ENCODE measurements around the gene CLIC4.
"Not testable (repeated sequence)": the region's sequence is repeated elsewhere in the genome, so short reads cannot be mapped to it uniquely, and the experiment has no call there.

Gene CLIC4

DNA sequence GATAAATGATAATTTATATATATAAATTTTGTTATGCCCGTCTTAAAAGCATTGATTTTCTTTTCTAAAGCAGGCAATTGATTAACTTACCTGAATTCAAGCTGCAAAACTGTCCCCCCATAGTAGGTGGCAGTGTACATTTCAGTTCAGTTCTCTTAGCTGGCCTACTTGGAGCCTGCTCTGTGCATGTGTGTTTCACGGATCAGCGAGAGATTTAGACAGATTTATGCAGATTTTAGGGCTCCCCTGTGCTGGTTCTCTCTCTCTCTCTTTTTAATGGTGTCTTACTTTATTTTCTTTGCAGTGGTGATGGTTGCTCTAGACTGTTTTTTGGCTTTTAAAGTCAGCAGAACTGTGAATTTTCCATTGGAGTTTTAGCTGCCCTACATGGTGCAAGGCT, 30.7 kb downstream of the CLIC4 start:
- no peak for DNase-seq

DNA sequence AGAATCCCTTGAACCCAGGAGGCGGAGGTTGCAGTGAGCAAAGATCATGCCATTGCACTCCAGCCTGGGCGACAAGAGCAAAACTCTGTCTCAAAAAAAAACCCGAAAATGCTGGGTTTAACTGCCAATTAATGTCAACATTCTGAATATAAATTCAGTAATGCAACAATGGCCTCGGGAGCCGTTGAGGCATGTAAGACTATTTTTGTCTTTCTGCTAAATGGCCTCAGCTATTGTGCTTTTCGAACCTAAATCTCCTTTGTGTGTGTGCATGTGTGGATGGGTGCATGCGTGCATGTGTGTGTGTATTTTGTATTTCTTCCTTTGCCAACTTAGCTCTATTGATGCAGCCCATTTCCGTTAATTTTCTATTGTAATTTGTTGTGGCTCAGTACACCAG, 31.6 kb downstream of the CLIC4 start:
- DNase-seq: no peak

DNA sequence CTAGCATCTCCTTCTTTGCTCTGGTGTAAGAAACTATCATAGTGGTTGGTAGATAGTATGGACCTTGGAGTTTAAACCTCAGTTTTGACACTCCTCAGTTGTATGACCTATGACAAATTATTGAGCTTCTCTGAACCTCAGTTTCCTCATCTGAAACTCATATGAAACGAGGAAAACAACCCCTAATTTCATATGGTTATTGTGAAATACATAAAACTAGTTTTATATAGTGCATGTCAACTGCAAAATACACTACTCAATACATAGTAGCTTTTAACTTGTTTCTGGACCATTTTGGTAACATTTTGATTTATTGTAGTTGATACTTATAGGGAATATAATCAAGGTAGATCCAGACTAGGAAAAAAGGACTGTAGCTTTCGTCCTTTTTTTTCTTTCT, 32.9 kb downstream of the CLIC4 start:
- no peak for DNase-seq

DNA sequence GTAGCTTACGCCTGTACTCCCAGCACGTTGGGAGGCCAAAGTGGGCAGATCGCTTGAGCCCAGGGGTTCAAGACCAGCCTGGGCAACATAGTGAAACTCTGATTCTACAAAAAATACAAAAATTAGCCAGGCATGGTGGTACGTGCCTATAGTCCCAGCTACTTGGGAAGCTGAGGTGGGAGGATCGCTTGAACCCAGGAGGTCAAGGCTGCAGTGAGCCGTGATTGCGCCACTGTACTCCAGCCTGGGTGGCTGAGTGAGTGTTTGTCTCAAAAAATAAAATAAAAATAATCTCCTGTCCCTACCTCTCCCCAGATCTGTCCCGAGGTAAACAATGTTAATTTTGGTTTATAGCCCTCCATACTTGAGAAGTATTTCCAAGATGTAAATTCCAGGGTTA, 34.0 kb downstream of the CLIC4 start:
- DNase-seq: not testable (repeated sequence)

DNA sequence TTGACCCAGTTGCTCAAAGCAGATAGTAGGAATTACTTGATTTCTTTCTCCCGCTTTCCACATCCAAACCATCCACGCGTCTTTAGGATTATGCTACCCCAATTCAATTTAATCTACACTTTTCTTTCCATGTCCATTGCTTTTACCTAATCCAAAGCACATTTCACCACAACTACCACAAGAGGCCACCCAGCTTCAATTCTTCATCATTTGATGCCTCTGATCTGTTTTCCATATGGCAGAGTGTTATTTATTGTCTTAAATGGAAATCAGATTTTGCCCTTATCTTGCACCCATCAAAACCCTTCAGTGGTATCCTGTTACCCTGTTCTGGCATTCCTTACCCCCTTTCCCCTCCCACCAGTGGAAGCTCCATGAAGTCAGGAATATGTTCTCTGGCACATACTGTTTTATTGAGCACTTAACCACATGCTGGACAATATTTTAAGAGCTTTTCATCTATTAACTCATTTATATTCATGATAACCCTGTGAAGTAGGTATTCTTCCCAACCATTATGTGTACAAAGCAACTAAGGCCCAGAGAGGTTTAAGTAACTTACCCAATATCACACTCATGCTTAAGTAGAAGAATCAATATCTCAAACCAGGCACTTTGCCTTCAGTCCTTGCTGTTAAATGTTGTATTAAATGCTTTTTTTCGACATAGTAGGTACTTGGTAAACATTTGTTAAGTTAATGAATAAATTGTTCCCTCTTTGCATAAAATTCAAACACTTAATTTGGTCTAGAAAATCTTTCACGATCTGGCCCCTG, 34.6 kb downstream of the CLIC4 start:
- no peak for DNase-seq

DNA sequence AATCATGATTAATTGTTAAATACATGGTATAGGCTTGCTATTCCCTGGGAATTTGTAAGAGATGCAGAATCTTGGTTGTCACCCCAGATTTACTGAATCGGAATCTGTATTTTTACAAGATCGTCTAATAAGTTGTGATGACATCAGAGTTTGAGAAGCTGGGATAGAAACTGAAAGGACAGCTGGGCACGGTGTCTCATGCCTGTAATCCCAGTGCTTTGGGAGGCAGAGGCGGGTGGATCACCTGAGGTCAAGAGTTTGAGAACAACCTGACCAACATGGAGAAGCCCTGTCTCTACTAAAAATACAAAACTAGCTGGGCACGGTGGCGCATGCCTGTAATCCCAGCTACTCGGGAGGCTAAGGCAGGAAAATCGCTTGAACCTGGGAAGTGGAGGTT, 35.4 kb downstream of the CLIC4 start:
- not testable (repeated sequence) for DNase-seq

DNA sequence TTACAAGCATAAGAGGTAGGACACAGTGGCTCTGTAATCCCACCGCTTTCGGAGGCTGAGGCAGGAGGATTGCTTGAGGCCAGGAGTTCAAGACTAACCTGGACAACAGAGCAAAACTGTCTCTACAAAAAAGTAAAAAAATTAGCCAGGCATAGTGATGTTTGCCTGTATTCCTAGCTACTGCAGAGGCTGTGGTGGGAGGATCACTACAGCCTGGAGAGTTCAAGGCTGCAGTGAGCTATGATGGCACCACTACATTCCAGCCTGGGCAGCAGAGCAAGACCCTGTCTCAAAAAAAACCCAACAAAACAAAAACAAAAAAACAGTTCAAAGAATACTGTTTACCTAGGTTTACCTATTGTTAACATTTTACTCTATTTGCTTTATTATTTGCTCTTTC, 37.4 kb downstream of the CLIC4 start:
- no peak for DNase-seq

DNA sequence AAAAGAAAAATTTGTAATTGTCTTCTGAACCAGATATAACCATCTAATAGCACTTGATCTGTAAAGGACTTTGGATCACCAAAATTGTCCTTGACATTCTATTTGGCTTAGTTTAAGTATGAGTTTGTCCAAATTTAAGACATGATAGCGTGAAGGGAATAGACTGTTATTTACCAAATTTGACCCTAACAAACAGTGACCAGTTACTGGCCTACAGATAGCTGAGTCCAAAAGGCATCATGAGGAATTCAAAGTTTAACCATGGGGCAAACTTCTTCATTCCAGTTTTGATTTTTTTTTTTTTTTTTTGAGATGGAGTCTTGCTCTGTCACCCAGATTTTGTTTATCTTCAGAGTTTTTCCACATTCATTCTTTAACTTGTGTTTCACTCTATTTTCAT, 38.5 kb downstream of the CLIC4 start:
- no peak for DNase-seq

DNA sequence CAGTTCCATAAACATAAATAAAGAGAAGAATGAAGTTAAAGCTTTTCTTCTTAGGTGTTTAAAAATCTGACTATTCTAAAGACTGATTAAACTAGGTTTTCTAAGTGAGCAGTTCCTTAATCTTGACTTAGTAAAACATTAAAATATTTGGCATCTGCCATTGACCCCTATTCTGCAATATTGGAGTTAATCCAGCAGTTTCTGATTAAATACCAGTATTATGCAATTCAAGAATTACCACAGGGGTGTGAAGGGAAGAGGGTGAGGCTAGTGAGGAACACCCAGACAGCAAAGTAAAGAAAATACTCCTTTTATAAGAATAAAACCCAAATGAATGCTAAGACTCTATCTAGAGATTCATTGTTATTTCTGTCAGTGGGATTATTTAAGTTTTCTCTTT, 40.9 kb downstream of the CLIC4 start:
- DNase-seq: no peak

DNA sequence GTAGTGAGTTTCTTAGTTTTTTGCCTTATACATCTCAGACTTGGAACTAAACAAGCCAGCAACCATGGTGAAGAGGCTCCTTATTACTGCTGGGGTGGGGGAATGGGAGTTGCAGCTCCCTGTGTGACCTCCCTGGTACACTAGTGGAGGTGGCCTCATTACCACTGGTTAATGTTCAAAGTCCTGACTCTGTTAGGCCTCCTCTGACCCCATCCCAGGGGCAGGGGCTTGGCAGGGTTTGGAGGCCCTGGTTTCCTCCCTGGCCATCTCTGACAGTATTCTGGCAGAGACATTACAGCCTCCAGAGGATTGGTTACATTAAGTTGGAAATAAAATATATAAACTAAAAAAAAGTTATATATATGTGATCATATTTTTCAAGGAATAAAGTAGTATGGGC, 45.2 kb downstream of the CLIC4 start:
- no peak for DNase-seq

DNA sequence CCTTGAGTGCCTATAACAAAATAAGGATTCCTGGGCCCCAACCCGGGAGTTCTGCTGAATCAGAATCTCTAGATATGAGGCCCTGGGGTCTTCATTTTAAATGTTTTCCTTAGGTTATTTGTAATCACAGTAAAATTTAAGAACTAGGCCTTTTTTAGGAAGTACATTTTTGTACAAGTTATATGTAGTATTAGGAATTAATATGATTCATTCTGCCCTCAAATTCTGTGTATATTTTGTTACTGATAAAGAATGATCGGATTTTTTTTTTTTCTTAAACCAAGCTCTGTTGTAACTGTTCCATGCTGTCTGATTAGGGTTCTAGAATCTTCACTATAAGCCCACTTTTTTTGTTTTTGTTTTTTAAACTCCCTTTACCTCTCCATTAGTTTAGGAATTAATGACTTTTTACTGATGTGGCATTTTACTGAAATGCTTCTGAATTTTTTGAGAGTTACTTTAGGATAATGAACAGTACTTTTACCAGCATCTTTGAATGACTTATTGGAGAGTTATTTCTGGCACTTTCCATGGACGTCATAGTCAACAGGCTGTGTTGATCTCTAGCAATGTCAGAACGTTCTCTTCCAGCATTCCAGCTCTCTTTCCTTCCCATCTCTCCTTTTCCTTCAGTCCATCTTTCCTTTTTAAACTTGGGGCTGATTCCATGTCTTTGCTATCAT, 48.3 kb downstream of the CLIC4 start:
- DNase-seq: no peak

DNA sequence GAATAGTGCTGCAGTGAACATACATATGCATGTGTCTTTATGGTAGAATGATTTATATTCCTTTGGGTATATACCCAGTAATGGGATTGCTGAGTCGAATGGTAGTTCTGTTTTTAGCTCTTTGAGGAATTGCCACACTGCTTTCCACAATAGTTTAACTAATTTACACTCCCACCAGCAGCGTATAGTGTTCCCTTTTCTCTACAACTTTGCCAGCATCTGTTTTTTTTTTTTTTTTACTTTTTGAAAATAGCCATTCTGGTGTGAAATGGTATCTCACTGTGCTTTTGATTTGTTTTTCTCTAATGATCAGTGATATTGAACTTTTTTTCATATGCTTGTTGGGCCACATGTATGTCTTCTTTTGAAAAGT, 48.9 kb downstream of the CLIC4 start:
- not testable (repeated sequence) for DNase-seq

DNA sequence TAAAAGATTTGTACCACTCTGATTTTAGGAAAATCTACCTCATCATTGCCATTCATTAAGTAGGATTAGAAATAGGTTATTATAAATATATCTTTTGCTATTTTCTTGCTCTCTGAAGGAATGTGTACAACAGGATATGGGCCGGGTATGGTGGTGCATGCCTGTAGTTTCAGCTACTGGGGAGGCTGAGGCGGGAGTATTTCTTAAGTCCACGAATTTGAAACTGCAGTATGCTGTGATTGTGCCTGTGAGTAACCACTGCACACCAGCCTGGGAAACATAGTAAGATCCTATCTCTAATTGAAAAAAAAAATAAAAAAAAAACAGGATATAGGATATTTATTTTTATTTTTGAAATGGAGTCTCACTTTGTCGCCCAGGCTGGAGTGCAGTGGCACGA, 50.0 kb downstream of the CLIC4 start:
- no peak for DNase-seq

DNA sequence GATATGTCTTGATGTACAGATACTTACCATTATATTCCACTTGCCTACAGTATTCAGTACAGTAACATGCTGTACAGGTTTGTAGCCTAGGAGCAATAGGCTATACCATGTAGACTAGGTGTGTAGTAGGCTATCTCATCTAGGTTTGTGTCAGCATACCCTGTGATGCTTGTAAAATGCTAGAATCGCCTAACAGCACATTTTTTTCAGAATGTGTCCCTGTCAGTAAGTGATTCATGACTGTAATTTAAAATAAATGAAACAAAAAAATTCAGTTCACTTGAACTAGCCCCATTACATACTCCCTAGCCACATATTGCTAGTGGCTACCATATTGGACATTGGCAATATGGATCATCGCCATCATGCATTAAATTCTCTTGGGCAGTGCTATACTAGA, 51.3 kb downstream of the CLIC4 start:
- no peak for DNase-seq

DNA sequence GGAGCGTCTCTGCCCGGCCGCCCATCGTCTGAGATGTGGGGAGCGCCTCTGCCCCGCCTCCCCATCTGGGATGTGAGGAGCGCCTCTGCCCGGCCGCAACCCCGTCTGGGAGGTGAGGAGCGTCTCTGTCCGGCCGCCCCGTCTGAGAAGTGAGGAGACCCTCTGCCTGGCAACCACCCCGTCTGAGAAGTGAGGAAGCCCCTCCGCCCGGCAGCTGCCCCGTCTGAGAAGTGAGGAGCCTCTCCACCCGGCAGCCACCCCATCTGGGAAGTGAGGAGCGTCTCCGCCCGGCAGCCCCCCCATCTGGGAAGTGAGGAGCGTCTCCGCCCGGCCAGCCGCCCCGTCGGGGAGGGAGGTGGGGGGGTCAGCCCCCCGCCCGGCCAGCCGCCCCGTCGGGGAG, 54.0 kb downstream of the CLIC4 start:
- DNase-seq: not testable (repeated sequence)

DNA sequence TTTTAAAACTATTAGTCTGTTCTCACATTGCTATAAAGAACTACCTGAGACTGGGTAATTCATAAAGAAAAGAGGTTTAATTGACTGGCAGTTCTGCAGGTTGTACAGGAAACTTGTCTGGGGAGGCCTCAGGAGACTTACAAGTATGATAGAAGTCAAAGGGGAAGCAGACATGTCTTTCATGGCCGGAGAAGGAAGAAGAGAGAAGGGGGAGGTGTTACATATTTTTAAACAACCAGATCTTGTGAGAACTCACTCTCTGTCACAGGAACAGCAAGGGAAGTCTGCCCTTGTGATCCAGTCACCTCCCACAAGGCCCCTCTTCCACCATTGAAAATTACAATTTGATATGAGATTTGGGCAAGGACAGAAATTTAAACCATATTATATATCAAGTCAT, 55.9 kb downstream of the CLIC4 start:
- DNase-seq: no peak

DNA sequence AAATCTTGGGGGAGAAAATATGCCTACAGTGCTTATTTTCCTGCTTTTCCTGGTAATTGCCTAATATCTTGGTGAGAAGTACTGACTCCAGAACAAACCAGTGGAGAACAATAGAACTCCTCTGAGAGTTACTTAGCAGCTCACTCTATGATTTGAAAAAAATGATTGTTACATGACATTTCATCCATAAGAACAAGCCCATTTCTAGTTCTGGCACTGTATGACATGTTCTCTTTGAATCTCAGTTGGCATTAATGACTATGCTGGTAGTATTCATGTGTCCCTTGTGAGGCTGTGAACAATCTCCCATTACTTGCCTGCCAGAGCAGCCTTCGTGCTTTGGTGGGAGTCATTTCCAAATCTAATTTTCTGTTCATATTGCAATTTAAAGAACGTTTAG, 58.0 kb downstream of the CLIC4 start:
- no peak for DNase-seq

DNA sequence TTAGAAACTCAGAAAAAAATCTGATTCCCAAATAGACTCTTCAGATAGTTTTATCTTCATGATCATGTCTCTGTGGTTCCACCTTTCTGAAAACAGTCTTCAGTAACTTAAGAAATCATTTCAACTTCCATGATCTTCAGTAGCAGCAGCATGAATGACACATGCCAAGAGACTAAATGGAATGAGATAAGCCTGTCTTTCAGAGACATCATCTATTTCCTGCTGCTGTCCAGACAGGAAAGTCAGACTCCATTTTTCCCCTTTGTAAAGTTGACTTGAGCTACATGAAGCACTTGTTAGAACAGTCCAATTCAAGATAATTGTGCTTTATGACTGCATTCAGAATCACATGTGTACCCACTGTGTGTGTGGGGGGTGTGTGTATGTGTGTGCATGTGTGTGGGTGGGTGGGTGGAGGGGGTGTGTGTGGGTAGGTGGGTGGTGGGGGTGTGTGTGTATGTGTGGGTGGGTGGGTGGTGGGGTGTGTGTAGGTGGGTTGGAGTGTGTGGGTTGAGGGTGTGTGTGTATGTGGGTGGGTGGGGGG, 58.8 kb downstream of the CLIC4 start:
- no peak for DNase-seq

DNA sequence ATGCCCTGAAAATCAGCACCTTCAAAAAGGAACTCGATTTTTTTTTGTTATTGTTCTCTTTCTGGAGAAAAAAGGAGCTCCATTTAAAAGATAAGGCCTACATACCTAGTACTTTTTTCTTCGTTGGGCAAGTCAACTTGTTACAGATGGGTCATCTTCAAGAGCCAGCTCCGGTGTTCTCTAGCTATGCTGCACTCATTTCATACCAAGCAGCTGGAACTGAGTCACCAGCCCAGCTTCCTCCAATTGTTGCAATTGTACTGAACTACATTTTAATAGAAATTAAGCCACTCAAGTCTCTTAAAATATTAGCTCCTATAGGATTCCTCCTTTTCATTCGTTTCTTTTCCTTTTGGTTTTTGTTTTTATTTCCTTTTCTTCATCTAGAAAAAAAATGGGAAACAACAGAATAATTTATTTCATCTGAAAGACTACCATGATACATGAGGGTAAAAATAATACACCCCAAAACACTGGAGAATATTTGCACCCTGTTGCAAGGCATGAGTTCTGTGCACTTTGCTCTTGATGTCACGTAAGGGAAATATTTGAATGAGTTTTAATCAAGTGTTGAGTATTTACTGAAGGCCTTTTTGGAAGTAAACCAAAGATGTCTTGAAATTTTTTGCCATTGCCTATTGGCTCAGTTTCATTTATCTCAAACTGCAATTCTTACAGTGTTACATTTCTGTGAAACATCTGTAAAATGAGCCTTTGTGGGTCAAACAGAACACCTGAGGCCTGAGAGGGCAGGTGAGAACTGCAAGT, 60.5 kb downstream of the CLIC4 start:
- DNase-seq: no peak

DNA sequence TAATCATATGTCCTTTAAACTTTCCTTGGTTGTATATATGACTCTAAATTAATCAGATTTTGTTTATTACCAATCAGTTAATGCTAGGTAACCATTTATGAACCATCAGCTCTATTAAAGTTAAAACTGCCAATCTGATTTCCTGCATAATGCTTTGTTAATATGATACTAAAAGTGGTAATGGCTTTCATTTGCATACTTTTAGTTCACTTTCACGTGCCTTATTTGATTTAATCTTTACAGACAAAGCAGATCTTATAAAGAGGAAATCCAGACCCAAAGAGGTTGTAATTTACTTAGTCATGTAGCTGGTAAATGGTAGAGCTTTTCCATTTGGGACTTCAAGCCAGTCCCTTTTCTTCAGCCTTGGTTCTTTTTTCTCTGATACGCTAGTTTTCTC, 61.3 kb downstream of the CLIC4 start:
- DNase-seq: no peak

DNA sequence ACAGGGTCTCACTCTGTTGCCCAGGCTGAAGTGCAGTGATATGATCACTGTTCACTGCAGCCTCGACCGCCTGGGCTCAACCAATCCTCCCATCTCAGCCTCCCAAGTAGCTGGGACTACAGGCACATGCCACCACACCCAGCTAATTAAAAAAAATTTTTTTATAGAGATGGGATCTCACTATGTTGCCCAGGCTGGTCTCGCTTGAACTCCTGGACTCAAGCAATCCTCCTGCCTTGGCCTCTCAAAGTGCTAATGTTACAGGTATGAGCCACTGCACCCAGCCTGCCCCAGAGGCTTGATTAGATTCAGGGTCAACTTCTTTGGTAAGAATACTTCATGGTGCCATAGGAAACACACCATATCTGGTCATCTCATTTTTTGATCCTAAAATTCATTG, 66.2 kb downstream of the CLIC4 start:
- not testable (repeated sequence) for DNase-seq

DNA sequence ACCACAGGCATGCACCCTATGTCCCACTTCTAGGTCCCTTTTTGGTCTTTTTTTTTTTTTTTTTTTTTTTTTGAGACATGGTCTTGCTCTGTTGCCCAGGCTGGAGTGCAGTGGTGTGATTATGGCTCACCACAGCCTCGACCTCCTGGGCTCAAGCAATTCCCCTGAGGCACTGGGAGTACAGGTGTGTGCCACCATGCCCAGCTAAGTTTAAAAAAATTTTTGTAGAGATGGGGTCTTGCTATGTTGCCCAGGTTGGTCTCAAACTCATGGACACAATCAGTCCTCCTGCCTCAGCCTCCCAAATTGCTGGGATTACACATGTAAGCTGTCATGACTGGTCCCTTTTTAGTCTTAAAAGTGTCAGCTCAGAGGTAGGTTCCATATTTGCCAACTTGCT, 75.0 kb downstream of the CLIC4 start:
- DNase-seq: not testable (repeated sequence)

DNA sequence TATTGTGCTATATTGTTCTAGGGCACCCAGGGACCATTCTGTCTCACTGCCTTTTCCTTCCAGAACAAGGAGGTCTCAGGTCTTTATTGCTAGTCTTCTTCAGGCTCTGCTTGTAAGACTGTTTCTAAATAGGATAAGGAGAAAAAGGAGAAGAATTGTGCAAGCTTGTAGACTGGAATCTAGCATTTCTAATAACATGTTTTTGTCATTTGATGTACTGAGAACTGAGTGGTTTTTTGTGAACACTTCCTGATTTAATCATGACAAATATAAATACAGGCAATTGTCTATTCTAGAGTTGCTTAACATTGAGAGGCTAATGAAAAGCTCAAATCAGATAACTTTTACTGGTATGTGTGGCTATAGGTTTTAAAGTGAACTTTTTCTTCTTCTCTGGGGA, 77.6 kb downstream of the CLIC4 start:
- no peak for DNase-seq

DNA sequence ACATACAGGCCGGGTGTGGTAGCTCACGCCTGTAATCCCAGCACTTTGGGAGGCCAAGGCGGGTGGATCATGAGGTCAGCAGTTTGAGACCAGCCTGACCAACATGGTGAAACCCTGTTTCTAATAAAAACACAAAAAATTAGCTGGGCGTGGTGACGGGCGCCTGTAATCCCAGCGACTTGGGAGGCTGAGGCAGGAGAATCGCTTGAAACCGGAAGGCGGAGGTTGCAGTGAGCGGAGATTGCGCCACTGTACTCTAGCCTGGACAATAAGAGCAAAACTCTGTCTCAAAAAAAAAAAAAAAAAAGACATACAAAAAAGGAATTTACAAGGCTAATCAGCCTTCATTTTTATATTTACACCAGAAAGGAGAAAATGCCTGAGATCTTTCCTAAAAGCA, 78.2 kb downstream of the CLIC4 start:
- not testable (repeated sequence) for DNase-seq

Measured in activated naive CD4-positive, alpha-beta T cell (primary cell).